Activated CD4-positive, CD25-positive, alpha-beta regulatory T cell (primary cell): ENCODE data around the gene LEMD1.
"Not testable (repeated sequence)": the region's sequence is repeated elsewhere in the genome, so short reads cannot be mapped to it uniquely, and the experiment has no call there.

Source experiments
- DNase-seq, 4 experiments: peaks; one replicate each; lab custom pipeline; 2025; lab: John Stamatoyannopoulos, UW

Gene LEMD1

DNA sequence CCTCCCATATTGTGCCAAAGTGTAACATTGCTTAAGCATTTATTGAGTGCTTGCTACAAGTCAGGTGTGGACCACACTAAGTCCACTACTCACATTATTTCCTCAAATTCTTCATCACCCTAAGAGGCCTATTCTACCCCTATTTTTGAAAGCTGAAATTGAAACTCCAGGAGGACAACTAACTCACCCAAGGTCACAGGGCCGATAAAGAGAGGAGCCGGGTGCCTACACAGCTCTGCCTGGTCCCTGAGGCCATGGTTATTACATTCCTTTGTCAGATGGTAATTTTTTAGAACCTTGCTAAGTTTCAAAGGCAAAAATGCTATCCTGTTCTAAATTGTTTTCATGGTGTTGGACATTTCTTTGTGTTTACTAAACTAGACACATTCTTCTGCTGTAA, 41.0 kb downstream of the LEMD1 start:
- no peak for DNase-seq

- DNase-seq, result no peak
These were observed 42.8 kb downstream of the LEMD1 start for GRCh38 chr1:205379056-205379455.

- no peak for DNase-seq
These were observed 44.5 kb downstream of the LEMD1 start for GRCh38 chr1:205377355-205377754.

- no peak for DNase-seq
These were observed 45.1 kb downstream of the LEMD1 start for GRCh38 chr1:205376739-205377138.

- no peak for DNase-seq
These were observed 45.9 kb downstream of the LEMD1 start for GRCh38 chr1:205375835-205376545.

GRCh38 chr1:205374210-205375078, 47.4 kb downstream of the LEMD1 start:
- no peak for DNase-seq

GRCh38 chr1:205373798-205374175, 48.1 kb downstream of the LEMD1 start:
- DNase-seq, result no peak

DNA sequence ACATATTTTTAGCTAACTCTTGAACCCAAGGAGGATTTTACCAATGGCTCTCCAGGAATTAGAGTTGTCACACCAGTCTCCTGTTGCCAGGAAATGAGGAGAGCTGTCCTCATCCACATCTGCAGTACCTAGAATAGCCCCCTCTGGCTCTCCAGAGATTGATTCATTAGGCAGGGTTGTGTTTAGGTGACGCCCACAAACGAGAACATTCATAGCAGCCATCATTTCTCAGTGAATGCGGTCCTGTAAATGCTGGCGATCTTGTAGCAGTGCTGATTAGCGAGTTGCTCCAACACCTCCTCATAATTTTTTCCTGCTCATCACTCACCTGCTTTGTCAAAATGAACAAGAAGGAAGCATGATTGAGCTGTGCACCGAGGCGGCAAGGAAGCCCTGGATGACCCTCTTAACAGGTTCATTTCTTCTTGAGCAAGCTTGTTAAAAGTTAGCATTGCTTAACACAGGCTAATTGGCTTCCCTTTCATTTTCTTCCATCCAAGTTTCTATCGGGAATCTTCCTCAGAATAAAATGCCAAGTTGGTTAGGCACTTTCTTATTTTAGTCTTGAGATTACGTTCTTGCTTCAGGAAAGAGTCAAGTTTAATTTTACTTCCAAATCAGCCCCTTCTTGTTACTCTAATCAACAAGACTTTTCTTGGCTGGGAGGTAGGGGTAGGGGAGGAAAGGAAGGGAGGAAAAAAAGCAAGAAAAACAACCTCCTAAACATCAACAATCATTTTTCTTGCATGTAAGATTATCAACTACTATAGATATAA, 48.6 kb downstream of the LEMD1 start:
- DNase-seq, result no peak

DNA sequence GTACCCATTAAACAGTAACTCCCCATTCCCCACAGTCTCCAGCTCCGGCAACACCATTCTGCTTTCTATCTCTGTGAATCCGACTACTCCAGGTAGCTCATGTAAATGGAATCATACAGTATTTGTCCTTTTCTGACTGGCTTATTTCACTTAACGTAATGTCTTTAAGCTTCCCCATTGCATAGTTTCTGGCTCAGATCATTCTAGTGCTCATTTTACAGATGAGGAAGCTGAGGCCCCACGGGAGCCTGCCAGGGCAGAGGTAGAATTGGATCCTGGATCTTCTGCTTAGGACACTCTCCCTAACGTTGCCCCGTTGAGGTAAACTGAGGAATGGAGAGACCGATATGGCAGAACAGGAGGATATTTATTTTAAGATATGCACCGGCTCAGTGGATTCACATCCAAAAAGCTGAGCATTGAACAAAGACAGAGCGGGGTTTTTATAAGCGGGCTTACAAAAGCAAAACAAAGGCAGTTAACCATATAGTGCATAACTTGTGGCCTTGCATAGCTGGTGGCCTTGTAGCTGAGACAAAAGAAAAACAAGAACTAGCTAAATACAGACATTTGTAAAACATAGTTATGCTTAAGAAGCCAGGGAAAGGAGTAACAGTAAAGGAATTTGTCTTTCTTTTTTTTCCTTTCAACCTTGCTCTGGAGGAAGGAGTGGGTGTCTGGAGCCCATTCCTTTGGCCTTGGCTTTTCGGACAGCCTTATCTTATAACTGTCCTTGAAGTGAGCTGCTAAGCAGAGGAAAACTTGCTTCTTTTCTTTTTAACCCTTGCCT, 49.8 kb downstream of the LEMD1 start:
- DNase-seq, result no peak

DNA sequence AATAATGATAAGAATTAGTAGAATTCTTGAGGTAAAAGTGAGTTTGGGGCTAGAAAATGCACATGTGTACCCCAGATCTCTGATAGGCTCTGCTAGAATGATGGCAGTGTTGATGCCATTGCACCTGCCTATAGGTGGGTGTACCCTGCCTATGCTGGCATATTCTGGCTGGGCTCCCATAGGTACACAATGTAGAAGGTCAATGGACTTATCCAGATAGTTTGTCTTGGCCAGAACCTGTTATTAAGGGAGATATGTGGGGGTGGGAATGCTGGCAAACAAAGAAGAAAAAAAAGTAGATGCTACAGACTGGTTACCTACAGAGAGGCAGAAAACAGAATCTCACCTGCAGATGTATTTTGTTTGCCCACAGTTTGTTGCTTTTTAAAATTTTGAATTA, 51.1 kb downstream of the LEMD1 start:
- DNase-seq, result no peak

GRCh38 chr1:205369701-205370123, 52.1 kb downstream of the LEMD1 start:
- no peak for DNase-seq

DNA sequence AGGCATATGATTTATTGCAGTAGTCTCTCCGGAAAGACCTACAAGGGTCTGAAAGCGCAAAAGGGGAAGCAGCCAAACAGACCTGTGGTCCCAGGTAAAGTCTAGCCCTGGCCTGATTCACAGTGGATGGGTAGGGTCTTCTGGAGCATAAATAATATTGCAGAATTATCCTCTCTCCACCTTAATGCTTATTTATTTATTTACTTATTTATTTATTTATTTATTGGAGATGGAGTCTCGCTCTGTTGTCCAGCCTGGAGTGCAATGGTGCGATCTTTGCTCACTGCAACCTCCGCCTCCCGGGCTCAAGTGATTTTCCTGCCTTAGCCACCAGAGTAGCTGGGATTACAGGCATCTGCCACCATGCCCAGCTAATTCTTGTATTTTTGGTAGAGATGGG, 53.4 kb downstream of the LEMD1 start:
- DNase-seq, result no peak

DNA sequence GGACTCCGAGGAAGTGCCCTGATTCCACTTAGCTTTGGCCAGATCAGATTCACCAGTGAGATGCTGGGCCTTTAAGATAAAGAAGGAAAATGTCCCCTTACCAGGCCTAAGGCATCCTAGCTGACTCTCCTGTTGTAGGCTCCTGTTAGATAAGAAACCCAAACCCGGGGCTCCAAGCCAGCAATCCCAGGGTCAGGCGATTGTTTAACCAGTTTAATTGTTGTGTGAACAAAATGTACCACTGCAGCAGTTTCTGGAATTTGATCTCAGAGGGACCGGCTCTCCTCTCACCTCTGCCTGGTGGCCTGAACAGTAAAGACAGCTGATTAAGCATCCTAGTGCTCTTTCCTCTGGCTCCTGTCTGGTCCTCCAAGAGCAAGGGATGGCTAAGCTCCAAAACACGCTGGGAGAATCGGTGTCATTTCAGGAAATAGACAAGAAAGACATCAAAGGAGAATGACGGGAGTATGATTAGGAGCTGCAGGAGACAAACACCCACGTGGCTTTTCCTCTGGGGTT, 55.9 kb downstream of the LEMD1 start:
- no peak for DNase-seq

DNA sequence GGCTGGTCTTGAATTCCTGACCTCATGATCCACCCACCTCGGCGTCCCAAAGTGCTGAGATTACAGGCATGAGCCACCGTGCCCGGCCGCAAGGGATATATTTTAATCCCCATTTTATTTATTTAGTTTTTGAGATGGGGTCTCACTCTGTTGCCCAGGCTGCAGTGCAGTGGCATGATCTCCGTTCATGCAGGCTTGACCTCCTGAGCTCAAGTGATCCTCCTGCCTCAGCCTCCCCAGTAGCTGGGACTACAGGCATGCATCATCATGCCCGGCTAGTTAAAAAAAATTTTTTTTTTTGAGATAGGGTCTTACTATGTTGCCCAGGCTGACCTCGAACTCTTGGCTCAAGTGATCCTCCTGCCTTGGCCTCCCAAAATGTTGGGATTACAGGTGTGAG, 56.8 kb downstream of the LEMD1 start:
- DNase-seq, result not testable (repeated sequence)

- no peak for DNase-seq
These were observed 61.0 kb downstream of the LEMD1 start for GRCh38 chr1:205360891-205361290.

GRCh38 chr1:205359771-205360565, 61.9 kb downstream of the LEMD1 start:
- DNase-seq, result no peak

- DNase-seq, result no peak
These were observed 63.3 kb downstream of the LEMD1 start for GRCh38 chr1:205358579-205358978.

DNA sequence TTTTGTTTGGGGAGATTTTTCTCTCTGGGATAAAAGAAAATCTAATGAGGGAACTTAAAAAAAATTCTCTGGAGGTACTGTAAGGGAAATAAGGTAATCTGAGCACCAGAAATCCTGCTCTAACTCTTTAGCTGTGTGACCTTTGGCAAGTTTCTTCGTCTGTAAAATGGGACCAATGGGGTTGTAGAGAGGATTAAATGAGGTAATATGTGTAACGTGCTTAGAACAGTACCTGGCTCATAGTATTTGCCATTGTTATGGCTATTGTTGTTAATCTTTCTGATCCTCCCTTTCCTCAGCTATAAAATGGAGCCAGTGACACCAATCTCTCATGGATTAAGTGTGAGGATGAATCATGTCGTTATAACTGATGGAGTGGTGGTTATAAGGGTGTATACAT, 64.3 kb downstream of the LEMD1 start:
- DNase-seq, result no peak

DNA sequence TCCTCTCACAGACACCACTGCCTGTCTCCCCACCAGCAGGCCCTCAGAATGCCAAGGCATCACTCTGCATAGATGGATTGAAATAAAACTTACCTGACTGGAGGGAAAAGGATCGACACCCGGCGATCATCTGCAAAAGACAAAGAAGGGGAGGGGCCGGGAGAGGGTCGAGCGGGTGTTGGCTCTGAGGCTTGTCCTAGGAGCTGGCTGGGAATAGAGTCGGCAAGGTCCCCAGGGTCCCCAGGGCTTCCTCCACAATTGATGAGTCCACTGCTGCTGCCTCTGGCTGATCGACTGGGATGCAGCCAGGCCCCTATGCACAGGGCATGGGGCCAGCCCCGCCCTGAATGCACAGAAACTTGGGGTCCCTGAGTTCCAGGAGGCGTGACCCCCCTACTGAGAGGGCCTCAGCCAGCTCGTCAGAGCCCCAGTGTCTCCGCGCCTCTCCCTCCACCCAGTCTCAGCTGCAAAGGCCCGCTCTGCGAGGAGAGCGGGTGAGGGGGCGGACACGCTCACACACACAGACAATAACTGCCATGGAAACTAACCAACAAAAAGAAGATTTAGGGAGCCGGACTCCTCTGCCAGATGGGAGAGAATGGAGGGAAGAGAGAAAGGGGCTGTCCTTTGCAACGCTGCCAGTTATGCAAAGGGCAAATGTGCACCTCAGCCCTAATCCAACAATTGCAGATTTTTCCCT, 65.3 kb downstream of the LEMD1 start, which contains the start of gene KLHDC8A:
KLHDC8A (minus strand) TSS at position 483 of the 700 bp plus-strand sequence. CDS start 13,318 bp downstream, outside the sequence.
- DNase-seq, result no peak

GRCh38 chr1:205355075-205355453, 66.8 kb downstream of the LEMD1 start:
- no peak for DNase-seq
